Hepatocyte (in vitro differentiated cells): ENCODE results near the gene SRSF11. TPM values are rescaled to one million over a fixed set of nuclear protein-coding genes. Genes with fewer than 3 reads are reported as not detected.

ENCODE experiments used
- DNase-seq: peaks from one replicate; pipeline ENCODE4 v3.0.0-alpha.2; 2016; ENCODE audit warnings: low spot score
- H2AFZ ChIP-seq: fragments of 200-600 bp; sonication (generic); 2 replicates; pipeline ENCODE4 v1.6.0; 2016; ENCODE audit warnings: antibody characterized with exemption, mild to moderate bottlenecking
- H3K27ac ChIP-seq: fragments of 200-600 bp; sonication (generic); 2 replicates; pipeline ENCODE4 v1.5.1; 2016; ENCODE audit warnings: mild to moderate bottlenecking
- H3K27me3 ChIP-seq: fragments of 200-600 bp; sonication (generic); 2 replicates; pipeline ENCODE4 v1.6.1; 2016
- H3K36me3 ChIP-seq: fragments of 200-600 bp; sonication (generic); replicated peaks from 2 replicates; pipeline ENCODE4 v1.5.1; 2016; ENCODE audit warnings: low read depth; ENCODE audit not compliant: insufficient read depth
- H3K4me1 ChIP-seq: fragments of 200-600 bp; sonication (generic); 2 replicates; pipeline ENCODE4 v1.5.1; 2016; ENCODE audit warnings: mild to moderate bottlenecking, moderate library complexity; ENCODE audit not compliant: insufficient read depth
- H3K4me2 ChIP-seq: fragments of 200-600 bp; sonication (generic); 2 replicates; pipeline ENCODE4 v1.6.0; 2016
- H3K4me3 ChIP-seq: fragments of 200-600 bp; sonication (generic); 2 replicates; pipeline ENCODE4 v1.5.1; 2016; ENCODE audit warnings: mild to moderate bottlenecking
- H3K79me2 ChIP-seq: fragments of 200-600 bp; sonication (generic); 2 replicates; pipeline ENCODE4 v1.6.0; 2017; ENCODE audit warnings: mild to moderate bottlenecking
- H3K9me2 ChIP-seq: fragments of 200-600 bp; sonication (generic); replicated peaks from 2 replicates; pipeline ENCODE4 v1.6.0; 2017; ENCODE audit warnings: mild to moderate bottlenecking; ENCODE audit not compliant: insufficient read depth
- H3K9me3 ChIP-seq: fragments of 200-600 bp; sonication (generic); 2 replicates; pipeline ENCODE4 v1.5.1; 2016; ENCODE audit warnings: low read depth, mild to moderate bottlenecking
- H4K20me1 ChIP-seq: fragments of 200-600 bp; sonication (generic); 2 replicates; pipeline ENCODE4 v1.6.0; 2016; ENCODE audit warnings: mild to moderate bottlenecking; ENCODE audit not compliant: insufficient read depth, poor library complexity, severe bottlenecking
- CTCF ChIP-seq: fragments of 200-600 bp; sonication (generic); IDR thresholded peaks from 2 replicates; pipeline ENCODE4 v1.5.1; 2016; ENCODE audit warnings: antibody characterized with exemption, mild to moderate bottlenecking; ENCODE audit not compliant: poor library complexity
- EZH2 ChIP-seq: fragments of 200-600 bp; sonication (generic); IDR thresholded peaks from 2 replicates; pipeline ENCODE4 v1.6.1; 2016; ENCODE audit warnings: antibody characterized with exemption, mild to moderate bottlenecking, borderline replicate concordance
- EZH2phosphoT487 ChIP-seq: fragments of 200-600 bp; sonication (generic); IDR thresholded peaks from one replicate; pipeline ENCODE4 v1.6.1; 2018; ENCODE audit warnings: antibody characterized with exemption, mild to moderate bottlenecking, low read depth, moderate library complexity; ENCODE audit not compliant: unreplicated experiment, severe bottlenecking
- WGBS: methylation state at CpG from one replicate; pipeline ENCODE4 v1.1.6; 2016; ENCODE audit warnings: low lambda C conversion rate; ENCODE audit errors: missing lambda C conversion rate; 5-methylcytosine and 5-hydroxymethylcytosine counted together
- polyA plus RNA-seq: library from polyadenylated mRNA; unstranded; fragments of >200 nt; fragmentation: Nextera tagmentation; extraction: Ambion mirVana; gene quantifications from 2 replicates; pipeline ENCODE4 v1.2.1, GENCODE V29; 2016
- total RNA-seq: library from RNA; depleted of rRNA; stranded (reverse); fragments of >200 nt; gene quantifications from 2 replicates; pipeline ENCODE4 v1.2.3, GENCODE V29; 2014

SRSF11 gene
- total and polyA plus RNA-seq, 2 experiments from 2014 or later, result 161 to 185 TPM

- H3K36me3 ChIP-seq, result no peaks in the 10 kb centered on the region
- no peaks in the 10 kb centered on the region for H3K27me3 ChIP-seq
- H3K4me1 ChIP-seq, result no peaks in the 10 kb centered on the region
- TF ChIP-seq CTCF, result no peak
- no peak for TF ChIP-seq EZH2phosphoT487
- TF ChIP-seq EZH2, result no peak
- no peak for DNase-seq
- no peak overlapping the region for H2AFZ ChIP-seq
- H3K27ac ChIP-seq, result no peak overlapping the region
- no peak overlapping the region for H3K4me3 ChIP-seq
- WGBS, result 87% methylated on average over 1 of the region's 1 CpG
- H3K79me2 ChIP-seq, result peaks cover 5% of the 10 kb centered on the region
- H3K9me2 ChIP-seq, result no peaks in the 10 kb centered on the region
- H3K9me3 ChIP-seq, result no peaks in the 10 kb centered on the region
- no peak overlapping the region for H3K4me2 ChIP-seq
- no peaks in the 10 kb centered on the region for H4K20me1 ChIP-seq
Observed at GRCh38 chr1:70290218-70290617, 69.0 kb downstream of the SRSF11 start.

- Histone ChIP-seq H3K4me2 (no peak overlapping the region), H3K36me3 (no peaks in the 10 kb centered on the region), H3K27me3 (no peaks in the 10 kb centered on the region), H2AFZ (no peak overlapping the region), H3K27ac (no peak overlapping the region), H3K4me1 (no peaks in the 10 kb centered on the region), H4K20me1 (no peaks in the 10 kb centered on the region), H3K9me3 (no peaks in the 10 kb centered on the region), H3K4me3 (no peak overlapping the region), H3K79me2 (no peaks in the 10 kb centered on the region), H3K9me2 (no peaks in the 10 kb centered on the region)
- no peak for DNase-seq
- no peak for TF ChIP-seq EZH2
- TF ChIP-seq CTCF, result no peak
- TF ChIP-seq EZH2phosphoT487, result no peak
Observed at GRCh38 chr1:70293186-70293843, 72.1 kb downstream of the SRSF11 start.

GRCh38 chr1:70295749-70296148 lies 74.6 kb downstream of the SRSF11 start:
- Histone ChIP-seq H2AFZ (no peak overlapping the region), H3K79me2 (no peaks in the 10 kb centered on the region), H3K4me3 (no peak overlapping the region), H3K36me3 (no peaks in the 10 kb centered on the region), H3K9me3 (no peaks in the 10 kb centered on the region), H3K27ac (no peak overlapping the region), H3K4me1 (no peaks in the 10 kb centered on the region), H4K20me1 (no peaks in the 10 kb centered on the region), H3K27me3 (no peaks in the 10 kb centered on the region), H3K9me2 (no peaks in the 10 kb centered on the region), H3K4me2 (no peak overlapping the region)
- TF ChIP-seq CTCF, result no peak
- no peak for TF ChIP-seq EZH2
- TF ChIP-seq EZH2phosphoT487, result no peak
- WGBS, result 98% methylated on average over 4 of the region's 4 CpGs
- no peak for DNase-seq

- H3K9me2 ChIP-seq, result no peaks in the 10 kb centered on the region
- H3K79me2 ChIP-seq, result no peaks in the 10 kb centered on the region
- H3K4me1 ChIP-seq, result no peaks in the 10 kb centered on the region
- H2AFZ ChIP-seq, result no peak overlapping the region
- H3K36me3 ChIP-seq, result no peaks in the 10 kb centered on the region
- H3K4me3 ChIP-seq, result no peak overlapping the region
- H3K27me3 ChIP-seq, result no peaks in the 10 kb centered on the region
- H4K20me1 ChIP-seq, result no peaks in the 10 kb centered on the region
- H3K27ac ChIP-seq, result no peak overlapping the region
- DNase-seq, result no peak
- no peaks in the 10 kb centered on the region for H3K9me3 ChIP-seq
- no peak overlapping the region for H3K4me2 ChIP-seq
- TF ChIP-seq EZH2phosphoT487, result no peak
- TF ChIP-seq CTCF, result no peak
- no peak for TF ChIP-seq EZH2
Observed at GRCh38 chr1:70299472-70299871, 78.3 kb downstream of the SRSF11 start.
